GM21619 (cell line): ENCODE data around the gene KCNIP1.

ENCODE experiments used
- ATAC-seq: cut with Tn5 transposase; IDR thresholded peaks from one replicate; pipeline ENCODE4 v1.9.1; 2021; ENCODE audit not compliant: unreplicated experiment

KCNIP1 gene

DNA sequence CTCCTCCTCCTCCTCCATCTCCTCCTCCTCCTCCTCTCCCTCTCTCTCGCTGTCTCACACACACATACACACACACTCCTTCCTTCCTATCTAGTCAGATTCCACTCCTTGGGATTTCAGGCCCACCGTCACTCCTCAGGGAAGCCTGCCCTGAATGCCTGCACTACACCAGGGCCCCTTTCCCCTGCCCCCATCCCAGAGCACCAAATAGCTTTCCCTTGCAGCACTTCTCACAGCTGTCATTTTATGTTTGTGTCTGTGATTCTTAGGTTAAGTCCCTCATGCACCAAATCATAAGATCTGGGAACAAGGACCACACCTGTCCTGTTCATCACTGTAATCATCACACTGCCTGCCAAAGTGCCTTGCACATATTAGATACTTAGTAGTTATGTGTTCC is 193.2 kb downstream of the KCNIP1 start:
- ATAC-seq = no peak

- no peak for ATAC-seq
Measured at GRCh38 chr5:170700503-170700902, 196.7 kb downstream of the KCNIP1 start.

DNA sequence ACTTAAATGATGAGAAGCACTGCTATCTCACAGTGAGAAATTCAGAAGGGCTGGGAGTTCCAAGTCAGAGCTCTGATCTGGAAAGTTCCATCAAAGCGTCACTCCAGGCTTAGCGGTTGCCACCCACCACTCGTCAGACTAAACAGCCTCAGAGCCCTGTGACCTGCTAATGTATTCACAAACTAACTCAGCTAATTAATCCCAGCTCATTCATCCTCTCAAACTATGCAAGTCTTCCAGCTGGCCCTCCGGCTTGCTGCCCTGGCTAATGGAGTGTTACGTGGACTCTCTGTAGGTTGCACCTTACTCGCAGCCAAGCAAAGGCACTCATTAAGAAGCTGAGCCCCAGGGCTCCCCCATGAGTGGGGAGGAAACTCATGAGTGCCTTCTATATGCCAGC is 197.5 kb downstream of the KCNIP1 start:
- no peak for ATAC-seq

- no peak for ATAC-seq
Measured at GRCh38 chr5:170704417-170705192, 200.8 kb downstream of the KCNIP1 start.

- ATAC-seq = no peak
Measured at GRCh38 chr5:170709640-170710039, 205.8 kb downstream of the KCNIP1 start.

DNA sequence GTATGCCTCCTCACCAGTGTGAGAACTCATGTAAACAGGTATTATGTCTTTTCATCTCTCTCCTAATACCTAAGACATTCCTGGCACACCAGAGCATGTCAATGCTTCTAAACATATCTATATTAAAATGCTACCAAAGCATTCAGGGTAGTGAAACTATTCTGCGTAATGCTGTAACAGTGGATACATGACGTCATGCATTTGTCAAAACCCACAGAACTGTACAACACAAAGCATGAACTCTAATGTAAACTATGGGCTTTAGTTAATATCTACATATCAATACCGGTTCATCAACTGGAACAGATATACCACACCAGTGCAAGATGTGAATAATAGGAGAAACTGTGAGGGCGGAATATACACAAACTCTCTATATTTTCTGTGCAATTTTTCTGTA is 207.5 kb downstream of the KCNIP1 start:
- ATAC-seq = no peak

GRCh38 chr5:170715141-170715540 is 211.3 kb downstream of the KCNIP1 start:
- ATAC-seq = no peak

- no peak for ATAC-seq
Measured at GRCh38 chr5:170716396-170716795, 212.6 kb downstream of the KCNIP1 start.

DNA sequence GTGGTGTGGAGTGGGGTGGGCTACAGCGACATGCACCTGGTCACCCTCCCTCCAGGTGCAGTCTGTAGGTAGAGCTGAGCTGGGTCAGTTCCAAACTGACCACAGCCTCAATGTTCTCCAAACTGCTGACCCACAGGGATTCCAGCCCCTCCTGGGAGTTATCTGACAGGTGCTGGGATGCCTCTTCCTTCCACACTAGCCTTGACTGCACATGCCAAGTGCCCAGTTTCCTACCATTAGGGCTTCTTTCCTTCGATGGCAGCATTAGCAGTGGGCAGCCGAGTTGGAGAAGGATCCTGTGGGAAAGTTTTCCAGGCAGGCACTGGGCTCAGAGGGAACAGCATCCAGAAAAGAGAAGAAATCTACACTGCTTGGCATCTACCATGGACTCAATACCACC is 215.7 kb downstream of the KCNIP1 start:
- ATAC-seq = no peak

DNA sequence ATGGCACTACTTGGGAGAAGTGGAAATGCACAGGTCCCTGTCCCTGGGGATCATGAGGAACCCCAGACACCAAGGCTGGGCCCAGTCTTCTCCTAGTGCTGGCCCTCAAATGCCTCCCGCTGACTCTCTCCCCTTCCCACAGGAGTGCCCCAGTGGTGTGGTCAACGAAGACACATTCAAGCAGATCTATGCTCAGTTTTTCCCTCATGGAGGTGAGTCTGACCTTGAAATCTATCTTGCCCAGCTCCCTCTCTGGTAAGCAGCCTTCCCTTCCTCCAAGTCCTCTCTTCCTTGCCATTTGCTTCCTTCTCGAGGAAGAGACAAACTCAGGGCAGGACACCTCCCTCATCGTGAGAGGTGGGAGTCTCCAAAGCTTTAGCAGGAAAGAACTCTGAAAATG is 216.4 kb downstream of the KCNIP1 start:
- ATAC-seq = no peak

DNA sequence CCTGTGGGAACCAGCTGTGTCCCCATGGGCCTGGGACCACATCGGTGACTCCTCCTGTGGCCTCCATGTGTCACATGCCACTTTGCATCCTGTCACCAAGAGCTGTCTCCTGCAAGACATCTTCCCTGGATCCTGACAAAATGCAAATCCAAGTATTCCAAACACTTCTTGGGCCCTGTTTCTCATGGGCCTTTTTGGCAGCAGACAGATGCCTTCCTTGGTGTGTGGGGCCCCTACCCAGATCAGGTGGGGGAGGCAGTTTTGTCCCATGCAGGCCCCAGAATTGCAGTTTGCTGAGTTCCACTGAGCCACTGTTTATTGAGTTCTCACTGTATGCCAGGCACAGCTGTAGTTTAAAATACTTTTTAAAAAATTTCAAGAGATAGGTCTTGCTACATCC is 217.2 kb downstream of the KCNIP1 start:
- ATAC-seq = no peak

- no peak for ATAC-seq
Measured at GRCh38 chr5:170721681-170722080, 217.9 kb downstream of the KCNIP1 start.

- ATAC-seq = no peak
Measured at GRCh38 chr5:170722316-170722715, 218.5 kb downstream of the KCNIP1 start.

- no peak for ATAC-seq
Measured at GRCh38 chr5:170731052-170731451, 227.2 kb downstream of the KCNIP1 start.

GRCh38 chr5:170732685-170733084 is 228.9 kb downstream of the KCNIP1 start:
- no peak for ATAC-seq

- ATAC-seq = no peak
Measured at GRCh38 chr5:170736966-170737365, 233.1 kb downstream of the KCNIP1 start.

GRCh38 chr5:170737591-170737990 is 233.8 kb downstream of the KCNIP1 start:
- ATAC-seq = no peak

GRCh38 chr5:170738840-170739239 is 235.0 kb downstream of the KCNIP1 start:
- ATAC-seq = no peak

DNA sequence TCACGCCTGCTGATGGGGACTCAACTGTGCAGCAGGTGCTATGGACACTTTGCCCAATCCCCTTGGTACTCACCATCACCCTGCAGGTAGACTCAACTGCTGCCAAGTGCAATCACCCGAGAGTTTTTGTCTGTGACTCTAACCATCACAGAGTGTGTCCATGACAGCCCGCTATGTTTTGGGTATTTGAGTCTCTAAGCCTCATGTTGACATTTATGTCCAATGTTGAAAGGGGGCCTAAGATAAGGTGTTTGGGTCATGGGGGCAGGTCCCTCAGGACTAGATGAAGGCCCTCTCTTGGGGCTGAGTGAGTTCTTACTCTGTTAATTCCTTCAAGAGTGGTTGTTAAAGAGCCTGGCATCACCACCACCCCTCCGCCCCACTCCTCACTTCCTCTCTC is 235.6 kb downstream of the KCNIP1 start:
- ATAC-seq = no peak

DNA sequence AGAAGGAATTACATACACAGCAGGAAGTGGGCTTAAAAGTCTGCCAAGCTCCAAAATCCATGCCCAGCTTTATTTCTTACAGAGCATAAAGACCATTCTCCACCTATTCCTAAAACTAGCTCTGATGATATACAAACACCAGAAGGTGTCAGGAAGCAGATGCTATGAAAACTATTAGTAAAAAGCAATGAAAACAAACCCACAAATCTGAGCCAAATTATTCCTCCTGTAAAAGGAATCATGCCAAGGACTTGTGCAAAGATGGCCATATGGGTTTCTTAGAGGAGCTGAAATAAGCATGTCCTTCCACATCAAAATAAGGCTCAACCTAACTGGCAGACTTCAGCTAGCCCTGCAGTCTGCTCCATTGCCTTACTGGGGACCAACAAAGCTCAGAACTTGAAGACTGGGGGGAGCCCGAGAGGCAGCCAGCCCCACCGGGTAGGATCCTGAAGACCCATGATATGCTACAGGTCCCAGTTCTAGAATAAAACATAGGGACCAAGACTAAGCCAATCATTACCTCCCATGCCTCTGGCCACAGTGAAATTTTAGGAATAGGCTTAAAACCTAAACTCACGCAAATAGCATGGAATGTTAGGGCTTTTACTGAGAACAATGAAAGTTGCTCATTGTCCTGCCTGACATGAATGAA is 236.9 kb downstream of the KCNIP1 start:
- no peak for ATAC-seq

GRCh38 chr5:170741801-170742200 is 238.0 kb downstream of the KCNIP1 start:
- ATAC-seq = no peak

DNA sequence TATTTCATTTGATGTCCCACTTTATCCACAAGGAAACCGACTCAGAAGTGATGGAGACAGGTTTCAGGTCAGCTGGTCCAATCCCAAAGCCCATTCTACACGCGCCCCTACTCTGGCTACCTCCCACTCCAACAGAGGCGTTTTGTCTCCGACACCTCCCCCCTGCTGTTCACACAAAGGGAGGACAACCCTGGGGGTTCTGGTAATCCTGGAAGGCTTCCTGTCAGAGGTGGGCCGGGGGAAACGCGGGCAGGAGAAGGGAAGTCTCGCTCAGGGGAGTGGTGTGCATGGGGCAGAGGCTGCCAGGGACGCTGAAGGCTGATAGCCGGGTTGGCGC is 240.0 kb downstream of the KCNIP1 start:
- ATAC-seq = no peak
